ENCODE results near the gene OR52N1. TPM values are rescaled to one million over a fixed set of nuclear protein-coding genes. Genes with fewer than 3 reads are reported as not detected.

Gene OR52N1
- total and polyA plus RNA-seq, 2 experiments from 2014 or later: not detected

- no peaks in the 10 kb centered on the region for H3K9me3 ChIP-seq (ENCODE audit: low read depth)
- TF ChIP-seq CTCF (IDR thresholded peaks at IDR 0.05; ENCODE audit: low read depth, low read length): no peak
- DNase-seq (ENCODE audit: low read depth in 1 of 2, low spot score in 1 of 2): no peak
- H3K27ac ChIP-seq: no peak overlapping the region
- H3K36me3 ChIP-seq: no peaks in the 10 kb centered on the region
- no peaks in the 10 kb centered on the region for H3K4me1 ChIP-seq (ENCODE audit: low read depth)
- H3K27me3 ChIP-seq: no peaks in the 10 kb centered on the region
- no peak overlapping the region for H3K4me3 ChIP-seq
Measured at GRCh38 chr11:5815534-5815933, 24.5 kb upstream of the OR52N1 start.

GRCh38 chr11:5809905-5810795 is 19.1 kb upstream of the OR52N1 start:
- Histone ChIP-seq H3K4me1 (ENCODE audit: low read depth) (no peaks in the 10 kb centered on the region), H3K27me3 (no peaks in the 10 kb centered on the region), H3K36me3 (no peaks in the 10 kb centered on the region), H3K4me3 (no peak overlapping the region), H3K27ac (no peak overlapping the region), H3K9me3 (ENCODE audit: low read depth) (no peaks in the 10 kb centered on the region)
- TF ChIP-seq CTCF (IDR thresholded peaks at IDR 0.05; ENCODE audit: low read depth, low read length): no peak
- DNase-seq (ENCODE audit: low read depth in 1 of 2, low spot score in 1 of 2): no peak

GRCh38 chr11:5809122-5809519 is 18.1 kb upstream of the OR52N1 start:
- peak overlapping the region; percentile 16 for H3K4me3 ChIP-seq
- H3K4me1 ChIP-seq (ENCODE audit: low read depth): no peaks in the 10 kb centered on the region
- H3K27me3 ChIP-seq: no peaks in the 10 kb centered on the region
- no peaks in the 10 kb centered on the region for H3K9me3 ChIP-seq (ENCODE audit: low read depth)
- H3K36me3 ChIP-seq: no peaks in the 10 kb centered on the region
- TF ChIP-seq CTCF (IDR thresholded peaks at IDR 0.05; ENCODE audit: low read depth, low read length): no peak
- no peak overlapping the region for H3K27ac ChIP-seq
- DNase-seq (ENCODE audit: low read depth in 1 of 2, low spot score in 1 of 2): peak in 1 of 2 donors; percentile 2

- TF ChIP-seq CTCF (IDR thresholded peaks at IDR 0.05; ENCODE audit: low read depth, low read length): peak; percentile 85
- Histone ChIP-seq H3K27me3 (no peaks in the 10 kb centered on the region), H3K36me3 (no peaks in the 10 kb centered on the region), H3K4me3 (peak within 1 kb of the TSS; percentile 16), H3K27ac (no peak within 1 kb of the TSS), H3K9me3 (ENCODE audit: low read depth) (no peaks in the 10 kb centered on the region), H3K4me1 (ENCODE audit: low read depth) (no peaks in the 10 kb centered on the region)
- peak; percentile 81 to 82 for DNase-seq (ENCODE audit: low read depth in 1 of 2, low spot score in 1 of 2)
Measured at GRCh38 chr11:5808500-5809121, 17.5 kb upstream of the OR52N1 start, which contains the start of gene OR52N2. Gene OR52N2, plus strand, starts transcription at chr11:5808924. Its CDS starts 11,412 bp downstream, at chr11:5820336.

GRCh38 chr11:5807580-5807979 is 16.5 kb upstream of the OR52N1 start:
- Histone ChIP-seq H3K27me3 (no peaks in the 10 kb centered on the region), H3K9me3 (ENCODE audit: low read depth) (no peaks in the 10 kb centered on the region), H3K4me3 (no peak overlapping the region), H3K4me1 (ENCODE audit: low read depth) (no peaks in the 10 kb centered on the region), H3K27ac (no peak overlapping the region), H3K36me3 (no peaks in the 10 kb centered on the region)
- DNase-seq (ENCODE audit: low read depth in 1 of 2, low spot score in 1 of 2): peak in 1 of 2 donors; percentile 14
- no peak for TF ChIP-seq CTCF (IDR thresholded peaks at IDR 0.05; ENCODE audit: low read depth, low read length)

All from cardiac muscle cell (in vitro differentiated cells and primary cell).